K562 (cell line): ENCODE measurements around the gene AFG1L. TPM values are rescaled to one million over a fixed set of nuclear protein-coding genes. Genes with fewer than 3 reads are reported as not detected.

ENCODE experiments used
- ATAC-seq: fragments of 200-7000 bp; cut with Tn5 transposase; 3 replicates; pipeline ENCODE4 v1.9.1; 2020; ENCODE audit warnings: moderate library complexity
- BruUV-seq: library from RNA; stranded (reverse); fragments of 400-500 nt; replicated peaks from 2 replicates; lab custom pipeline; 2021; lab: Mats Ljungman, UMichigan
- CTCF ChIA-PET: fragments of 300-600 bp; formaldehyde crosslinking; extraction: SDS; loops from one replicate; lab custom pipeline; 2021; ENCODE audit warnings: low intra/inter-chr PET ratio; lab: Yijun Ruan, JAX
- POLR2A ChIA-PET: fragments of 300-600, 350-650 bp; sonication (Branson Sonifier 250); formaldehyde crosslinking; extraction: SDS; loops from one replicate; lab custom pipeline; 2021; ENCODE audit warnings: antibody characterized with exemption, inconsistent platforms; lab: Yijun Ruan, JAX
- DNase-seq, 4 experiments: peaks; one replicate each; pipeline versions ENCODE4 v3.0.0 to v3.0.0-alpha.2; 2011 to 2018; ENCODE audit warnings: low spot score in 3 of 4, mixed read lengths in 3 of 4; ENCODE audit errors: extremely low read depth in 1 of 4
- FAIRE-seq: peaks from 2 replicates; lab custom pipeline; 2011; peaks lifted over from hg19 to GRCh38; lab: Jason Lieb, UNC
- H2AFZ ChIP-seq: 2 replicates; pipeline ENCODE4 v1.6.0; 2011; ENCODE audit warnings: low read depth, low read length, control low read depth, inconsistent platforms
- H3K27ac ChIP-seq: fragments of 200-600 bp; 3 replicates; pipeline ENCODE4 v1.8.0; 2011; ENCODE audit warnings: low read depth, mild to moderate bottlenecking, control low read depth, inconsistent platforms, low read length, moderate library complexity, mixed read lengths; ENCODE audit errors: extremely low read depth
- H3K27me3 ChIP-seq, 2 experiments: fragments of 300-600 bp in 1 of 2; 2 replicates in 1 of 2; 3 replicates in 1 of 2; pipeline versions ENCODE4 v1.6.0 to v1.8.0; 2011; ENCODE audit warnings: inconsistent platforms in 2 of 2, low read length in 2 of 2, mild to moderate bottlenecking in 1 of 2, mixed read lengths in 1 of 2, moderate library complexity in 1 of 2; ENCODE audit not compliant: control insufficient read depth in 2 of 2, insufficient read depth in 2 of 2
- H3K36me3 ChIP-seq: fragments of 300-600 bp; 3 replicates; pipeline ENCODE4 v1.8.0; 2011; ENCODE audit warnings: mild to moderate bottlenecking, low read length, inconsistent platforms; ENCODE audit not compliant: control insufficient read depth, insufficient read depth
- H3K4me1 ChIP-seq, 2 experiments: fragments of 200-600 bp in 1 of 2; replicated peaks in 1 of 2; 2 replicates in 1 of 2; 3 replicates in 1 of 2; pipeline versions ENCODE4 v1.5.1 to v1.8.0; 2011; ENCODE audit warnings: inconsistent platforms in 2 of 2, low read length in 2 of 2, mild to moderate bottlenecking in 1 of 2, mixed read lengths in 1 of 2, moderate library complexity in 1 of 2; ENCODE audit not compliant: control insufficient read depth in 2 of 2, insufficient read depth in 2 of 2
- H3K4me2 ChIP-seq: 2 replicates; pipeline ENCODE4 v1.6.1; 2011; ENCODE audit warnings: low read length, control low read depth, inconsistent platforms, mixed read lengths; ENCODE audit not compliant: insufficient read depth
- H3K4me3 ChIP-seq: fragments of 200-600 bp; sonication (generic), shearing (Covaris generic); 2 replicates; pipeline ENCODE4 v1.5.1; 2016; ENCODE audit warnings: control low read depth, inconsistent platforms
- H3K79me2 ChIP-seq: fragments of 200-600 bp; 3 replicates; pipeline ENCODE4 v1.8.0; 2011; ENCODE audit warnings: low read length, inconsistent platforms; ENCODE audit not compliant: control insufficient read depth, insufficient read depth
- H3K9ac ChIP-seq, 2 experiments: 2 replicates each; pipeline versions ENCODE4 v1.6.0 to v1.6.1; 2011; ENCODE audit warnings: low read depth in 2 of 2, low read length in 2 of 2, control low read depth in 1 of 2, inconsistent platforms in 1 of 2, mild to moderate bottlenecking in 1 of 2, mixed read lengths in 1 of 2; ENCODE audit not compliant: insufficient read depth in 1 of 2
- H3K9me1 ChIP-seq: one replicate; pipeline ENCODE4 v1.6.0; 2011; ENCODE audit warnings: inconsistent platforms, mild to moderate bottlenecking, low read length, moderate library complexity; ENCODE audit not compliant: control insufficient read depth, insufficient read depth
- H3K9me3 ChIP-seq: replicated peaks from 2 replicates; pipeline ENCODE4 v1.5.1; 2011; ENCODE audit warnings: low read depth, low read length, inconsistent platforms; ENCODE audit not compliant: control insufficient read depth, insufficient read depth
- H4K20me1 ChIP-seq: replicated peaks from 2 replicates; pipeline ENCODE4 v1.6.1; 2011; ENCODE audit warnings: low read length, inconsistent platforms, mixed read lengths; ENCODE audit not compliant: control insufficient read depth, insufficient read depth
- BMI1 ChIP-seq: fragments of 150-350 bp; IDR thresholded peaks from 2 replicates; pipeline ENCODE4 v1.6.1; 2014; ENCODE audit warnings: low read length
- C11orf30 ChIP-seq: fragments of 450-650 bp; IDR thresholded peaks from 2 replicates; pipeline ENCODE4 v1.6.1; 2016; ENCODE audit warnings: low read depth, mild to moderate bottlenecking
- CREBBP ChIP-seq: IDR thresholded peaks from one replicate; pipeline ENCODE4 v1.6.1; 2012; ENCODE audit warnings: low read depth, mild to moderate bottlenecking, control low read depth, inconsistent platforms, low read length
- CTCF ChIP-seq, 3 experiments: IDR thresholded peaks in 2 of 3; conservative IDR thresholded peaks in 1 of 3; 2 replicates each; pipeline ENCODE4 v1.5.1; 2011 to 2012; ENCODE audit warnings: low read length in 3 of 3, mild to moderate bottlenecking in 3 of 3, control low read depth in 2 of 3, improper control_type of control experiment in 1 of 3, inconsistent platforms in 1 of 3, low read depth in 1 of 3, mixed read lengths in 1 of 3, moderate library complexity in 1 of 3; ENCODE audit not compliant: insufficient read depth in 2 of 3
- ELF1 ChIP-seq: fragments of 200-800 bp; sonication (Bioruptor generic); IDR thresholded peaks from 2 replicates; pipeline ENCODE4 v1.6.1; 2016; ENCODE audit warnings: missing genetic modification characterization, missing compliant biosample characterization
- KLF1 ChIP-seq: fragments of 450-650 bp; IDR thresholded peaks from 2 replicates; pipeline ENCODE4 v1.6.1; 2016; ENCODE audit warnings: missing genetic modification characterization, missing compliant biosample characterization
- MAFF ChIP-seq: IDR thresholded peaks from 2 replicates; pipeline ENCODE4 v1.6.1; 2012; ENCODE audit warnings: low read length, improper control_type of control experiment
- MEF2A ChIP-seq: IDR thresholded peaks from 2 replicates; pipeline ENCODE4 v1.6.1; 2011; ENCODE audit warnings: low read depth, mild to moderate bottlenecking, low read length, moderate library complexity; ENCODE audit not compliant: control insufficient read depth
- PURB ChIP-seq: sonication (generic); formaldehyde crosslinking; IDR thresholded peaks from 2 replicates; pipeline ENCODE4 v1.9.0; 2021; ENCODE audit warnings: low read depth, mild to moderate bottlenecking, missing genetic modification reagents
- ZNF121 ChIP-seq: sonication (generic); formaldehyde crosslinking; conservative IDR thresholded peaks from 2 replicates; pipeline ENCODE4 v1.8.0; 2022; ENCODE audit warnings: missing genetic modification reagents
- ZNF316 ChIP-seq: fragments of 450-650 bp; IDR thresholded peaks from 2 replicates; pipeline ENCODE4 v1.6.1; 2016
- ZSCAN32 ChIP-seq: fragments of 450-650 bp; formaldehyde crosslinking; IDR thresholded peaks from 2 replicates; pipeline ENCODE4 v1.4.0; 2020; ENCODE audit warnings: mild to moderate bottlenecking, moderate library complexity
- WGBS: fragments of 100-300 bp; shearing (Covaris generic); methylation state at CpG from one replicate; pipeline ENCODE4 v1.1.6; 2016; ENCODE audit warnings: low coverage, mixed read lengths; ENCODE audit not compliant: insufficient coverage; ENCODE audit errors: missing lambda C conversion rate; 5-methylcytosine and 5-hydroxymethylcytosine counted together
- in situ Hi-C: fragments of 300-500 bp; cut with MboI; formaldehyde crosslinking; loops from 4 replicates; pipeline ENCODE4 v1.15.0; 2018; ENCODE audit warnings: inconsistent platforms, mixed read lengths
- intact Hi-C: fragments of 100-400 bp; cut with micrococcal nuclease; formaldehyde crosslinking; loops from 2 replicates; pipeline ENCODE4 v1.14.2; 2022
- polyA plus RNA-seq, 8 experiments: library from polyadenylated mRNA; depleted of rRNA in 4 of 8; stranded (reverse) in 5 of 8; unstranded in 3 of 8; fragments of >200 nt; fragmentation: Nextera tagmentation in 2 of 8; fragmentation: Illumina TruSeq in 1 of 8; extraction: Ambion mirVana in 2 of 8; extraction: Trizol in 1 of 8; gene quantifications; 2 replicates each; pipeline versions ENCODE4 v1.2.1 to v1.2.3, GENCODE V29; 2011 to 2014; ENCODE audit warnings: inconsistent platforms in 1 of 8, missing spikeins in 1 of 8
- total RNA-seq, 7 experiments: library from RNA; depleted of rRNA in 6 of 7; stranded (reverse); fragments of >200 nt in 6 of 7; fragmentation: Illumina TruSeq in 2 of 7; extraction: Trizol in 2 of 7; gene quantifications; 2 replicates each; pipeline versions ENCODE4 v1.2.1 to v1.2.3, GENCODE V29; 2011 to 2021; ENCODE audit warnings: low replicate concordance in 1 of 7

AFG1L gene
- total and polyA plus RNA-seq, 9 of the 15 experiments (the other 6 are each of a cell fraction or from before 2014, with no cell fraction given), result 2.2 to 15.5 (median 5.8) TPM

DNA sequence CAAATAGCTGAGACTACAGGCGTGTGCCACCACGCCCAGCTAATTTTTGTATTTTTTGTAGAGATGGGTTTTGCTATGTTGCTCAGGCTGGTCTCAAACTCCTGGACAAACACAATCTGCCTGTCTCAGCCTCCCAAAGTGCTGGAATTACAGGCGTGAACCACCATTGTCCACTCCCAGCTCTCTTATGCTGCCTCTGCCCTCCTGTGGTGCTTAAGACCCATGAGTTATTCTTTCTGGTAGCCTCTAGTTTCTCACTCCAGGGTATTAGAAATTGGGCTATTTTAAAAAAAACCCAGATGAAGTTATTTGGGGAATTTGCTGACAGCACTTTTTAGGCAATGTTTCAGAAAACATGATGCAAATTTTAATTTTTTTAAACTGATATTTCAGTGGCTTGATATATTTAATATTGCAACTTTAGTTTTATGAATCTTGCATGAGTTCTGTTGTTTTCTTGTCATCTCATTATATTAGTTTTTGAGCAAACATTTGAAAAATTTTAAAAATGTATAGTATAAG, 151.8 kb downstream of the AFG1L start:
- no peaks in the 10 kb centered on the region for H4K20me1 ChIP-seq
- BruUV-seq, result no TSS peak
- 54% methylated on average over 3 of the region's 3 CpGs for WGBS
- no peaks in the 10 kb centered on the region for H3K79me2 ChIP-seq
- no peaks in the 10 kb centered on the region for H3K9me1 ChIP-seq
- no peak overlapping the region for H3K4me3 ChIP-seq
- H3K9me3 ChIP-seq, result no peaks in the 10 kb centered on the region
- no peak overlapping the region for H3K4me2 ChIP-seq
- H3K36me3 ChIP-seq, result no peaks in the 10 kb centered on the region
- ChIA-PET POLR2A (no interaction called here), CTCF (no interaction called here)
- H3K9ac ChIP-seq, result no peak overlapping the region
- H3K27ac ChIP-seq, result no peak overlapping the region
- intact Hi-C loops, result no loop called here
- no peak for FAIRE-seq
- H2AFZ ChIP-seq, result no peak overlapping the region
- in situ Hi-C loops, result no loop called here
- DNase-seq, result peak in 1 of 4 experiments; percentile 5
- TF ChIP-seq CREBBP (no peak), BMI1 (no peak), KLF1 (tag) (no peak), ZNF316 (peak; percentile 70), CTCF (IDR thresholded peaks at IDR 0.05 in 2 of 3, conservative IDR thresholded peaks at IDR 0.05 in 1 of 3; ENCODE audit: insufficient read depth in 2 of 3, low read depth in 1 of 3, low read length in 3 of 3) (peak in 2 of 3 experiments; percentile 13 to 22; a peak in 1 of 6 replicates), ZNF121 (CRISPR knock-in tag) (no peak), PURB (no peak), C11orf30 (peak; percentile 44; the same call in 1 of the 2 replicates), ZSCAN32 (no peak), ELF1 (no peak), MEF2A (no peak), MAFF (peak; percentile 10; the same call in 1 of the 2 replicates)
- no peaks in the 10 kb centered on the region for H3K4me1 ChIP-seq
- H3K27me3 ChIP-seq, result no peaks in the 10 kb centered on the region
- peak; percentile 68 for ATAC-seq
